ENCODE results near the gene TYMS. TPM values are rescaled to one million over a fixed set of nuclear protein-coding genes. Genes with fewer than 3 reads are reported as not detected.

The TYMS gene
- total and polyA plus RNA-seq, 9 of the 15 experiments (the other 6 are each of a cell fraction or from before 2014, with no cell fraction given): 69.1 to 409 (median 175) TPM

GRCh38 chr18:658001-658946 is 821 bp downstream of the TYMS start (continued):
- TF ChIP-seq MNT (conservative IDR thresholded peaks at IDR 0.05) (peak; percentile 18 to 69; a peak in 2 of 4 replicates), IFI16 (CRISPR knock-in tag; IDR thresholded peaks at IDR 0.05) (no peak), HCFC1 (IDR thresholded peaks at IDR 0.05; ENCODE audit: low read depth, low read length) (peak; percentile 14; the same call in 1 of the 2 replicates), AFF1 (IDR thresholded peaks at IDR 0.05; ENCODE audit: low read depth in 1 of 2, partially characterized antibody in 2 of 2) (peak in 1 of 2 experiments; percentile 18), AFF4 (CRISPR knock-in tag; IDR thresholded peaks at IDR 0.05) (peak; percentile 88), ZNF143 (CRISPR knock-in tag; IDR thresholded peaks at IDR 0.05) (no peak), SMARCA4 (IDR thresholded peaks at IDR 0.05) (0 out of 2 replicates have a peak, but pooled peaks have one; percentile 16), RNF2 (IDR thresholded peaks at IDR 0.05) (peak; percentile 15; the same call in 1 of the 2 replicates), MBD2 (IDR thresholded peaks at IDR 0.05; ENCODE audit: borderline replicate concordance, low read depth) (peak; percentile 69), FOSL1 (tag; conservative IDR thresholded peaks at IDR 0.05) (no peak; the same call in 1 of the 2 replicates), RAD21 (CRISPR knock-in tag; conservative IDR thresholded peaks at IDR 0.05 in 1 of 2, IDR thresholded peaks at IDR 0.05 in 1 of 2) (no peak), HES1 (IDR thresholded peaks at IDR 0.05; ENCODE audit: low read depth) (no peak), ZC3H4 (CRISPR knock-in tag; IDR thresholded peaks at IDR 0.05; ENCODE audit: borderline replicate concordance) (no peak), SAFB (IDR thresholded peaks at IDR 0.05; ENCODE audit: borderline replicate concordance, low read depth, low read length) (peak; percentile 47; the same call in 1 of the 2 replicates), NFRKB (IDR thresholded peaks at IDR 0.05; ENCODE audit: low read depth) (peak; percentile 48), ZNF584 (CRISPR knock-in tag; IDR thresholded peaks at IDR 0.05; ENCODE audit: low read depth) (no peak)
